Nephron progenitor cell (in vitro differentiated cells): ENCODE data around the gene GAS2L1.

ENCODE experiments used
- DNase-seq: peaks from one replicate; pipeline ENCODE4 v3.0.0; 2021
- H3K27ac Mint-ChIP-seq: 2 replicates; pipeline ENCODE4 v1.8.0; 2021; ENCODE audit warnings: mild to moderate bottlenecking, moderate library complexity, mixed read lengths
- H3K27me3 Mint-ChIP-seq: 2 replicates; pipeline ENCODE4 v1.8.0; 2021; ENCODE audit warnings: mild to moderate bottlenecking, low read depth, mixed read lengths; ENCODE audit not compliant: poor library complexity
- H3K36me3 Mint-ChIP-seq: 2 replicates; pipeline ENCODE4 v1.8.0; 2021; ENCODE audit warnings: low read depth, mixed read lengths
- H3K4me1 Mint-ChIP-seq: 2 replicates; pipeline ENCODE4 v1.8.0; 2021; ENCODE audit warnings: mixed read lengths
- H3K4me3 Mint-ChIP-seq: 2 replicates; pipeline ENCODE4 v1.8.0; 2021; ENCODE audit warnings: mild to moderate bottlenecking, moderate library complexity, mixed read lengths
- H3K9me3 Mint-ChIP-seq: 2 replicates; pipeline ENCODE4 v1.8.0; 2021; ENCODE audit warnings: mild to moderate bottlenecking, moderate library complexity, mixed read lengths
- TF ChIP-seq, protein P1 (sequence below): fragments of 200-600 bp; sonication (generic); IDR thresholded peaks from 2 replicates; pipeline ENCODE4 v1.5.0; 2021; ENCODE audit warnings: antibody characterized with exemption

GAS2L1 gene

DNA sequence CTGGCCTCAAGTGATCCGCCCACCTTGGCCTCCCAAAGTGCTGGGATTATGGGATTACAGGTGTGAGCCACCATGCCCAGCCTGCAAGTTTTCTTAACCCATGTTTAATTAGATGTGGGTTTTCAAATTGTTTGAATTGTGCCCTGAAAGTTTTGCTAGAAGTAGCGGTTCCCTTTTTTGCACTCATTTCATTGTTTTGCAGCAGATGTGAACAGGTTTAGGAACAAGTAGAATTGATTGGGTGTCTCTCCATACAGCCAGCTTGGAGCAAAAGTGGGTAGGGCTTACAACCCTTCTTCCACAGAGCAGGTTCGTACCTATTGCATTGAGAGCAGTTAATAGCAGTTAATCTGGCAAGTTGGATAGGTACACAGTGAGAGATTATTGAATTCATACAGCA lies 22.3 kb upstream of the GAS2L1 start:
- Mint-ChIP-seq H3K4me3 (no peak overlapping the region), H3K9me3 (no peaks in the 10 kb centered on the region), H3K4me1 (no peaks in the 10 kb centered on the region), H3K27me3 (no peaks in the 10 kb centered on the region), H3K36me3 (peaks cover 94% of the 10 kb centered on the region), H3K27ac (peak overlapping the region; percentile 74)
- DNase-seq = no peak
- TF ChIP-seq, protein P1, sequence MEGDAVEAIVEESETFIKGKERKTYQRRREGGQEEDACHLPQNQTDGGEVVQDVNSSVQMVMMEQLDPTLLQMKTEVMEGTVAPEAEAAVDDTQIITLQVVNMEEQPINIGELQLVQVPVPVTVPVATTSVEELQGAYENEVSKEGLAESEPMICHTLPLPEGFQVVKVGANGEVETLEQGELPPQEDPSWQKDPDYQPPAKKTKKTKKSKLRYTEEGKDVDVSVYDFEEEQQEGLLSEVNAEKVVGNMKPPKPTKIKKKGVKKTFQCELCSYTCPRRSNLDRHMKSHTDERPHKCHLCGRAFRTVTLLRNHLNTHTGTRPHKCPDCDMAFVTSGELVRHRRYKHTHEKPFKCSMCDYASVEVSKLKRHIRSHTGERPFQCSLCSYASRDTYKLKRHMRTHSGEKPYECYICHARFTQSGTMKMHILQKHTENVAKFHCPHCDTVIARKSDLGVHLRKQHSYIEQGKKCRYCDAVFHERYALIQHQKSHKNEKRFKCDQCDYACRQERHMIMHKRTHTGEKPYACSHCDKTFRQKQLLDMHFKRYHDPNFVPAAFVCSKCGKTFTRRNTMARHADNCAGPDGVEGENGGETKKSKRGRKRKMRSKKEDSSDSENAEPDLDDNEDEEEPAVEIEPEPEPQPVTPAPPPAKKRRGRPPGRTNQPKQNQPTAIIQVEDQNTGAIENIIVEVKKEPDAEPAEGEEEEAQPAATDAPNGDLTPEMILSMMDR = no peak

DNA sequence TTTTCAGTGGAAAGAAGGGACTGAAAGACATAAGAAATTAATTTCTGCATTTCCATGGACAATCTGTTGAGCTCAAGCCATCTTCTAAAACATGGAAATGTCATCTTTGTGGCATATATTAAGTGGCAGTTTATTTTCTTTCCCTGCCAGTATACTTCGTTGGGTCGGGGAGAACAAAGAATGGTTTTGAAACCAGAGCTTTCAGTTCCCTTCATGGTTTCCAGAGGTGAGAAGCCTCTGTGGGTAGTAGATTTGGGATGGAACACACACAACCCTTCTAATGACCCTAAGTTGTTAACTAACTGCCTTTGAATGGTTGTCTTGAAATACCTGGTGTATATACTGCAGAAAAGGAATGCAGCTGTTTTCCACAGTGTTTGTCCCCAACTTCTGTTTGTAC lies 17.6 kb upstream of the GAS2L1 start:
- H3K4me1 Mint-ChIP-seq = no peaks in the 10 kb centered on the region
- DNase-seq = no peak
- no peak overlapping the region for H3K27ac Mint-ChIP-seq
- peaks cover 92% of the 10 kb centered on the region for H3K36me3 Mint-ChIP-seq
- no peaks in the 10 kb centered on the region for H3K9me3 Mint-ChIP-seq
- TF ChIP-seq, protein P1 = no peak
- H3K4me3 Mint-ChIP-seq = no peak overlapping the region
- no peaks in the 10 kb centered on the region for H3K27me3 Mint-ChIP-seq

DNA sequence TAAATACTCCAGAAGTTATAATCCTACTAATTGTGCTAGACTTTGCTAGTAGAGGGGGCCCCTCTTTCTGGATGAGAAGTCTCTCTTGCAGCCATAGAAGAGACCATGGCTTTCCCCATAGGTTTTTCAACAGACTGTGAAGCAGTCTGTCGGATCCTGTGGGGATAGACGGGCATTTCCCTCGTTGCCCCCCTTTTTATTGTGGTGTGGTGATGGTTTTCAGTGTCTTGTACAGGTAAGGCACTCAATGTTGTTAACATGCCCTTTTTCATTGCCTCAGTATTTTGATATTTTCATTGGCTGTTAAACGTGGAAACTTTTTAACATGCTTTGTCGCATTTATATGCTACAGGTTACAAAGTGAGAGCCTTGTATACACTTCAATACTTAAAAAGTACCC lies 16.4 kb upstream of the GAS2L1 start:
- Mint-ChIP-seq H3K27me3 (no peaks in the 10 kb centered on the region), H3K36me3 (peaks cover 95% of the 10 kb centered on the region), H3K4me3 (no peak overlapping the region), H3K9me3 (no peaks in the 10 kb centered on the region), H3K27ac (no peak overlapping the region), H3K4me1 (no peaks in the 10 kb centered on the region)
- no peak for DNase-seq
- TF ChIP-seq, protein P1 = no peak

DNA sequence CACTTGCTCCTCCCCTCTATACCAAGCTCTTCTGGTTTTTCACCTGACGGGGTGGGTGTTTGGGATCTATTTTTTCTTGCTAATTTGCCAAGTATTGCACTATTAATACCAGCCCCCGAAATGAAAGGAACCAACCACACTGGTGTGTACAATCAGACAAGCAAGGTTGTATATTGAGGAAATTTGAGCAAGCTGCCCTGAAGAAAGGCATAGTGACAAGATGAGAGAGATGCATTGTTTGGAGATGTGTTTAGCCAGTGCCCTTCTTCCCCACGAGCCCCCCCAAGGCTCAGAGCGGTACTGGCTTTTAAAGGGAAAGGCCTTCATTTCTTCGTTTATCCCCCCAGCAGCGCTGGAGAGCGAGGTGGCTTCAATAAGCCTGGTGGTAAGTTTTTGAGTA lies 15.2 kb upstream of the GAS2L1 start:
- TF ChIP-seq, protein P1 = no peak

DNA sequence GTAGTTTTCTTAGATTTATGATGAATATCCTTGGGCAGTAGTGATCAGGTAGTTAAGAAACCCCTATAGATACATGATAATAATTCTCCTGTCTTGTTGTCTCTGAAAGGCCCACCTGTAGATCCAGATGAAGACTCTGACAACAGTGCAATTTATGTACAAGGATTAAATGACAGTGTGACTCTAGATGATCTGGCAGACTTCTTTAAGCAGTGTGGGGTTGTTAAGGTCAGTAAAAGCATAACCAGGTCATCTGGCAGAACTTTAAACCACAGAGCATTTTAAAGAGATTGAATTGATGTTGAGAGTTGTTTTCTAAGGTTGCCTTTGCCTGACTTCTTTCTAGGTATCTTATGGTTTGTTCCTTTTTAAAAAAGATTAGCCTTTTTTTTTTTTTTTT lies 14.1 kb upstream of the GAS2L1 start:
- no peaks in the 10 kb centered on the region for H3K27me3 Mint-ChIP-seq
- TF ChIP-seq, protein P1 = no peak
- H3K27ac Mint-ChIP-seq = no peak overlapping the region
- no peaks in the 10 kb centered on the region for H3K9me3 Mint-ChIP-seq
- no peak for DNase-seq
- peaks cover 5% of the 10 kb centered on the region for H3K4me1 Mint-ChIP-seq
- H3K36me3 Mint-ChIP-seq = peaks cover 95% of the 10 kb centered on the region
- no peak overlapping the region for H3K4me3 Mint-ChIP-seq

More for the DNA sequence above, 15.2 kb upstream of the GAS2L1 start:
- no peak overlapping the region for H3K4me3 Mint-ChIP-seq
- no peaks in the 10 kb centered on the region for H3K9me3 Mint-ChIP-seq
- DNase-seq = no peak
- H3K36me3 Mint-ChIP-seq = peaks cover 94% of the 10 kb centered on the region
- no peaks in the 10 kb centered on the region for H3K4me1 Mint-ChIP-seq
- no peaks in the 10 kb centered on the region for H3K27me3 Mint-ChIP-seq
- H3K27ac Mint-ChIP-seq = no peak overlapping the region

DNA sequence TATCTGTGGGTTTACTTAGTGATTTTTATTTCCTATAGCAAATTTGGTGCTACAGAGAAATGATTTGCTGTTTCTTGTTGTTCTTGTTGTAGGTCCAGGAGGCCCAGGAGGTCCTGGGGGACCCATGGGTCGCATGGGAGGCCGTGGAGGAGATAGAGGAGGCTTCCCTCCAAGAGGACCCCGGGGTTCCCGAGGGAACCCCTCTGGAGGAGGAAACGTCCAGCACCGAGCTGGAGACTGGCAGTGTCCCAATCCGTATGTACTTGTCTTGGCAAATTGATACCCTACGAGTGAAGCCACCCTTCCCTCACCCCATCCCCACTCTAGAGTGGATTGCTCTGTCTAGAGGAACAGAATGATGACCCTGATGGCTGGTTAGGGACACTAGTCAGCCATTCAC lies 7.8 kb upstream of the GAS2L1 start:
- H3K27me3 Mint-ChIP-seq = no peaks in the 10 kb centered on the region
- H3K4me1 Mint-ChIP-seq = peaks cover 10% of the 10 kb centered on the region
- TF ChIP-seq, protein P1 = no peak
- H3K4me3 Mint-ChIP-seq = no peak overlapping the region
- no peak for DNase-seq
- H3K9me3 Mint-ChIP-seq = no peaks in the 10 kb centered on the region
- peaks cover 72% of the 10 kb centered on the region for H3K36me3 Mint-ChIP-seq
- H3K27ac Mint-ChIP-seq = peak overlapping the region; percentile 92
